Loucy (cell line): ENCODE results near the gene BMAL2.

Experiments
- H2AFZ ChIP-seq: fragments of 200-600 bp; sonication (generic); 2 replicates; pipeline ENCODE4 v1.6.0; 2016; ENCODE audit warnings: antibody characterized with exemption, mild to moderate bottlenecking, low read length, moderate library complexity
- H3F3A ChIP-seq: fragments of 200-600 bp; 2 replicates; pipeline ENCODE4 v1.6.0; 2016; ENCODE audit warnings: antibody characterized with exemption, low read depth, mild to moderate bottlenecking
- H3K27me3 ChIP-seq: fragments of 200-600 bp; sonication (generic); 2 replicates; pipeline ENCODE4 v1.6.1; 2014; ENCODE audit warnings: low read length, mild to moderate bottlenecking; ENCODE audit not compliant: insufficient read depth, poor library complexity, severe bottlenecking
- H3K36me3 ChIP-seq: fragments of 200-600 bp; sonication (generic); 2 replicates; pipeline ENCODE4 v1.6.1; 2016; ENCODE audit warnings: low read length; ENCODE audit not compliant: insufficient read depth
- H3K4me1 ChIP-seq: fragments of 200-600 bp; sonication (generic); 2 replicates; pipeline ENCODE4 v1.5.1; 2014; ENCODE audit warnings: low read length, mild to moderate bottlenecking; ENCODE audit not compliant: insufficient read depth, poor library complexity, severe bottlenecking
- H3K4me2 ChIP-seq: fragments of 200-600 bp; sonication (generic); 2 replicates; pipeline ENCODE4 v1.6.0; 2014; ENCODE audit warnings: antibody characterized with exemption, low read length, low read depth, mild to moderate bottlenecking; ENCODE audit not compliant: poor library complexity, severe bottlenecking
- H3K4me3 ChIP-seq: fragments of 200-600 bp; sonication (generic); 2 replicates; pipeline ENCODE4 v1.5.1; 2014; ENCODE audit warnings: low read length, mild to moderate bottlenecking, mixed read lengths; ENCODE audit not compliant: poor library complexity, severe bottlenecking
- H3K79me2 ChIP-seq: fragments of 200-600 bp; sonication (generic); 2 replicates; pipeline ENCODE4 v1.6.1; 2014; ENCODE audit warnings: low read length; ENCODE audit not compliant: insufficient read depth
- H3K9ac ChIP-seq: fragments of 200-600 bp; sonication (generic); 2 replicates; pipeline ENCODE4 v1.6.0; 2014; ENCODE audit warnings: mild to moderate bottlenecking, low read depth, low read length, moderate library complexity; ENCODE audit not compliant: poor library complexity, severe bottlenecking
- H3K9me2 ChIP-seq: fragments of 200-600 bp; sonication (generic); replicated peaks from 2 replicates; pipeline ENCODE4 v1.6.1; 2016; ENCODE audit warnings: low read depth, low read length, mixed read lengths
- H3K9me3 ChIP-seq: fragments of 200-600 bp; sonication (generic); 2 replicates; pipeline ENCODE4 v1.6.1; 2014; ENCODE audit warnings: mild to moderate bottlenecking, antibody characterized with exemption, low read length, low read depth; ENCODE audit not compliant: insufficient read depth
- H4K20me1 ChIP-seq: fragments of 200-600 bp; sonication (generic); 2 replicates; pipeline ENCODE4 v1.6.0; 2014; ENCODE audit warnings: antibody characterized with exemption, low read length, mild to moderate bottlenecking; ENCODE audit not compliant: insufficient read depth, poor library complexity, severe bottlenecking
- CTCF ChIP-seq: fragments of 200-600 bp; sonication (generic); conservative IDR thresholded peaks from 2 replicates; pipeline ENCODE4 v1.5.1; 2014; ENCODE audit warnings: mild to moderate bottlenecking, antibody characterized with exemption, low read length
- EZH2phosphoT487 ChIP-seq: fragments of 200-600 bp; IDR thresholded peaks from 2 replicates; pipeline ENCODE4 v1.6.1; 2018; ENCODE audit warnings: antibody characterized with exemption, mild to moderate bottlenecking, moderate library complexity, borderline replicate concordance

BMAL2 gene

DNA sequence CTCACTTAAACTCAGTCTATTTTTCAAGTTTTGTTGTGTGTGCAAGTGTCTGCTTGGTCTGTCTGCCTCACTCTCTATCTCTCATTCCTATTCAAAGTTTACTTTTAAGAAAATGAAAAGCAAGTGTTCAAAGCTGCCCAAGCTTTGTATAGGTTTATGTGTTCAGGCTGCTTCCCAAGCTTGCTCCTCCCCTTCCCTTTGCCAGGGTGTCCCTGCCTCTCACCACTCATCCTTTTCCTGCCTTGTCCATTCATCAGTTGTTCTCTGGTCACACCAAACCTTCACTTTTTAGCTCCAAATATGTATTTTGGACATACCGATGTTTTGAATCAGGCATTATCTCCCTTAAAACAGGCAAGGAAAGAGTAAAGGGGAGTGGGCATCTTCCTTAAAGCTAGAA is 47.2 kb upstream of the BMAL2 start:
- no peak overlapping the region for H3K4me3 ChIP-seq
- no peak overlapping the region for H2AFZ ChIP-seq
- peak overlapping the region; percentile 1 for H3K4me2 ChIP-seq
- no peak overlapping the region for H3K9ac ChIP-seq
- no peaks in the 10 kb centered on the region for H4K20me1 ChIP-seq
- no peaks in the 10 kb centered on the region for H3K79me2 ChIP-seq
- peaks cover 28% of the 10 kb centered on the region for H3K4me1 ChIP-seq
- no peaks in the 10 kb centered on the region for H3K9me3 ChIP-seq
- no peaks in the 10 kb centered on the region for H3F3A ChIP-seq
- H3K27me3 ChIP-seq = no peaks in the 10 kb centered on the region
- H3K9me2 ChIP-seq = no peaks in the 10 kb centered on the region
- TF ChIP-seq CTCF (no peak), EZH2phosphoT487 (no peak)
- H3K36me3 ChIP-seq = no peaks in the 10 kb centered on the region

DNA sequence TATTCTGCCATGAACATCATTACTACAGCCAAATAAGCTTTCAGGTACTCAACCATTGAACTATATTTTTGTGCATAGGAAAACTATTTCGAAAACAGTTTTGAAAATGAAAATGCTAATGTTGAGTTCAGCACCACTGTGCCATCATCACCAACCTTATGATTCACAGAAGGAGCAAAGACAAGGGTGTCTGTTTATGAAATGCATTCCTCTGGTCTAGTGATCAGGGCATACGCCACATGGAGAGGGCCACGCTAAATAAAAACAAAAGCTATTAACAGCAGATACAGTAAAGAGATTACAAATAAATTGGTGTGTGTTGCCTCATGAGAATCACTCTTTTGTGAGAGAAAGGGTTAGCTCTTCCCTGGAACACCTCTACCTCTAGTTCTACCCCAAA is 43.2 kb upstream of the BMAL2 start:
- Histone ChIP-seq H3K4me3 (peak overlapping the region; percentile 21), H3K9me2 (no peaks in the 10 kb centered on the region), H3K9me3 (no peaks in the 10 kb centered on the region), H2AFZ (no peak overlapping the region), H3K4me1 (peaks cover 44% of the 10 kb centered on the region), H3K9ac (no peak overlapping the region), H3K36me3 (no peaks in the 10 kb centered on the region), H3K79me2 (no peaks in the 10 kb centered on the region), H3K4me2 (peak overlapping the region; percentile 55), H3K27me3 (no peaks in the 10 kb centered on the region), H3F3A (no peaks in the 10 kb centered on the region), H4K20me1 (no peaks in the 10 kb centered on the region)
- TF ChIP-seq CTCF (no peak), EZH2phosphoT487 (no peak)

- no peaks in the 10 kb centered on the region for H3K27me3 ChIP-seq
- peaks cover 35% of the 10 kb centered on the region for H3K4me1 ChIP-seq
- no peaks in the 10 kb centered on the region for H3F3A ChIP-seq
- no peak for TF ChIP-seq CTCF
- H3K9me2 ChIP-seq = no peaks in the 10 kb centered on the region
- peak overlapping the region; percentile 21 for H3K4me3 ChIP-seq
- no peak overlapping the region for H3K9ac ChIP-seq
- H3K36me3 ChIP-seq = no peaks in the 10 kb centered on the region
- peak overlapping the region; percentile 55 for H3K4me2 ChIP-seq
- H3K79me2 ChIP-seq = no peaks in the 10 kb centered on the region
- H2AFZ ChIP-seq = no peak overlapping the region
- no peaks in the 10 kb centered on the region for H4K20me1 ChIP-seq
- no peaks in the 10 kb centered on the region for H3K9me3 ChIP-seq
Measured at GRCh38 chr12:27290501-27291168, 42.0 kb upstream of the BMAL2 start.
